ENCODE measurements around the gene CEP192. TPM values are rescaled to one million over a fixed set of nuclear protein-coding genes. Genes with fewer than 3 reads are reported as not detected.

CEP192 gene, protein sequence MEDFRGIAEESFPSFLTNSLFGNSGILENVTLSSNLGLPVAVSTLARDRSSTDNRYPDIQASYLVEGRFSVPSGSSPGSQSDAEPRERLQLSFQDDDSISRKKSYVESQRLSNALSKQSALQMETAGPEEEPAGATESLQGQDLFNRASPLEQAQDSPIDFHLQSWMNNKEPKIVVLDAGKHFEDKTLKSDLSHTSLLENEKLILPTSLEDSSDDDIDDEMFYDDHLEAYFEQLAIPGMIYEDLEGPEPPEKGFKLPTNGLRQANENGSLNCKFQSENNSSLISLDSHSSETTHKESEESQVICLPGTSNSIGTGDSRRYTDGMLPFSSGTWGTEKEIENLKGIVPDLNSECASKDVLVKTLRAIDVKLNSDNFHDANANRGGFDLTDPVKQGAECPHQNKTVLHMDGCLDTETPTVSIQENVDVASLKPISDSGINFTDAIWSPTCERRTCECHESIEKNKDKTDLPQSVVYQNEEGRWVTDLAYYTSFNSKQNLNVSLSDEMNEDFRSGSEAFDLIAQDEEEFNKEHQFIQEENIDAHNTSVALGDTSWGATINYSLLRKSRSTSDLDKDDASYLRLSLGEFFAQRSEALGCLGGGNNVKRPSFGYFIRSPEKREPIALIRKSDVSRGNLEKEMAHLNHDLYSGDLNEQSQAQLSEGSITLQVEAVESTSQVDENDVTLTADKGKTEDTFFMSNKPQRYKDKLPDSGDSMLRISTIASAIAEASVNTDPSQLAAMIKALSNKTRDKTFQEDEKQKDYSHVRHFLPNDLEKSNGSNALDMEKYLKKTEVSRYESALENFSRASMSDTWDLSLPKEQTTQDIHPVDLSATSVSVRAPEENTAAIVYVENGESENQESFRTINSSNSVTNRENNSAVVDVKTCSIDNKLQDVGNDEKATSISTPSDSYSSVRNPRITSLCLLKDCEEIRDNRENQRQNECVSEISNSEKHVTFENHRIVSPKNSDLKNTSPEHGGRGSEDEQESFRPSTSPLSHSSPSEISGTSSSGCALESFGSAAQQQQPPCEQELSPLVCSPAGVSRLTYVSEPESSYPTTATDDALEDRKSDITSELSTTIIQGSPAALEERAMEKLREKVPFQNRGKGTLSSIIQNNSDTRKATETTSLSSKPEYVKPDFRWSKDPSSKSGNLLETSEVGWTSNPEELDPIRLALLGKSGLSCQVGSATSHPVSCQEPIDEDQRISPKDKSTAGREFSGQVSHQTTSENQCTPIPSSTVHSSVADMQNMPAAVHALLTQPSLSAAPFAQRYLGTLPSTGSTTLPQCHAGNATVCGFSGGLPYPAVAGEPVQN (N-terminal part only)
- total RNA-seq (31.7 TPM), polyA plus RNA-seq (ENCODE audit: insufficient read depth, low read depth, low replicate concordance) (4.9 TPM)
- long read RNA-seq, donor 1, result 0 reads
- long read RNA-seq, donor 2, result 0 reads
- long read RNA-seq, donor 3, result 0 reads
- long read RNA-seq, donor 4, result 0 reads
- long read RNA-seq, donor 5, result 0 reads
- long read RNA-seq, donor 6, result 0 reads
- long read RNA-seq, donor 7, partial matches to known transcripts, result 4 of 9 reads
- long read RNA-seq, donor 7, other reads (novel, unspliced or antisense), result 5 of 9 reads
- long read RNA-seq, donor 8, result 0 reads
- long read RNA-seq, donor 9, result 0 reads
- long read RNA-seq, donor 10, result 0 reads

DNA sequence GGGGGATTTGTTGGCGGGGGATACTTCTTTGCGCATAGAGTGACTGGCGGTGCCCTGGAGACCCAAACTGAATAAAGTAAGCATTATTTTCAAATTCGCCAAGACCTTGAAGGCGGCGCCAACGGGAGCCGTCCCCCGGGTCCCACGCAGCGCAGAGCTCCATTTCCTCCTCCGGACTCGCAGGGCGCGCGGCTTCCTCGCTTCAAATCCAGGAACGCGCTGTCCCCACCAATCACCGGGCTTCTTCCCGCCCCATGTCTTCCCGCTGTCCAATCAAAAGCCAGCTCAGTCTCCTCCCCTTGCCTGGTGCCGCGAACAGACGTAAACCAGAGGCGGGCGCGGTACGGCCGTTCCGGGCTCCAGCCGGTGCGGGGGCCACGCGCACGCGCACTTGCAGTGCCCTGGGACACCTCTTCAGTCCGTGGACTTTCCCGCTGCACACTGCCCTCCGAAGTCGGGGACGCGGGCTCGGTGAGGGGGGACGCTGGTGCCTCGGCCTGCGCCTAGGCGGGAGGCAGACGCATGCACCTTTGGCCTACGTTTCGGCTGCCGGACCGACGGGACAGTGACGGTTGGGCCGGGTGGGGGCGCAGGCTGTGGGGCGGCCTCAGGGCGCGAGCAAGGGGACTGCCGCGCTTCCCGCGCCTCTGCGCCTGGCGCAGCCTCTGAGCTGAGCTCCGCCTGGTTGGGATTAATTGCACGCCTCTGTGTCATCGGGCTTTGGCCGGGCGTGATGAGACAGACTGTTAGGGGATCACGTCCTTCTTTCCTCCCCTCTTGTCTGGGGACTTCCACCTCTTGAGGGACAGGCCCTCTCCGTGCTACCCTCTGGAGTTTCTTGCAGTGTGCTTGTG lies at the start of gene CEP192:
Gene CEP192 (plus strand): TSS at position 396 of the 854 bp plus-strand sequence. CDS start 8,063 bp downstream, outside the sequence.
- peak within 1 kb of the TSS; percentile 79 to 84 for H3K27ac ChIP-seq (ENCODE audit: low read depth in 2 of 2, low read length in 2 of 2)
- peaks cover 7 to 13% (median 12%) of the 10 kb centered on the region in 3 donors for H3K4me1 ChIP-seq (ENCODE audit: control insufficient read depth in 2 of 3, insufficient read depth in 2 of 3, low read depth in 1 of 3, low read length in 3 of 3)
- TF ChIP-seq, protein P1, sequence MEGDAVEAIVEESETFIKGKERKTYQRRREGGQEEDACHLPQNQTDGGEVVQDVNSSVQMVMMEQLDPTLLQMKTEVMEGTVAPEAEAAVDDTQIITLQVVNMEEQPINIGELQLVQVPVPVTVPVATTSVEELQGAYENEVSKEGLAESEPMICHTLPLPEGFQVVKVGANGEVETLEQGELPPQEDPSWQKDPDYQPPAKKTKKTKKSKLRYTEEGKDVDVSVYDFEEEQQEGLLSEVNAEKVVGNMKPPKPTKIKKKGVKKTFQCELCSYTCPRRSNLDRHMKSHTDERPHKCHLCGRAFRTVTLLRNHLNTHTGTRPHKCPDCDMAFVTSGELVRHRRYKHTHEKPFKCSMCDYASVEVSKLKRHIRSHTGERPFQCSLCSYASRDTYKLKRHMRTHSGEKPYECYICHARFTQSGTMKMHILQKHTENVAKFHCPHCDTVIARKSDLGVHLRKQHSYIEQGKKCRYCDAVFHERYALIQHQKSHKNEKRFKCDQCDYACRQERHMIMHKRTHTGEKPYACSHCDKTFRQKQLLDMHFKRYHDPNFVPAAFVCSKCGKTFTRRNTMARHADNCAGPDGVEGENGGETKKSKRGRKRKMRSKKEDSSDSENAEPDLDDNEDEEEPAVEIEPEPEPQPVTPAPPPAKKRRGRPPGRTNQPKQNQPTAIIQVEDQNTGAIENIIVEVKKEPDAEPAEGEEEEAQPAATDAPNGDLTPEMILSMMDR (IDR thresholded peaks at IDR 0.05; ENCODE audit: borderline replicate concordance, extremely low read depth, insufficient read depth), result no peak
- H3K9me3 ChIP-seq (ENCODE audit: control insufficient read depth in 2 of 3, insufficient read depth in 1 of 3, low read length in 3 of 3), result no peaks in the 10 kb centered on the region
- intact Hi-C loops (cut with DNase I), result no loop called here
- DNase-seq (peak; percentile 99), FAIRE-seq (peak; percentile 92)
- no peaks in the 10 kb centered on the region for H3K27me3 ChIP-seq (ENCODE audit: control insufficient read depth, insufficient read depth, low read length)
- peaks cover 0 to 2% (median 0%) of the 10 kb centered on the region in 3 donors for H3K36me3 ChIP-seq (ENCODE audit: control insufficient read depth in 2 of 3, insufficient read depth in 3 of 3, low read length in 3 of 3)
- H3K4me3 ChIP-seq (ENCODE audit: low read length in 3 of 3), result peak within 1 kb of the TSS; percentile 86 to 98 (median 96)
- H3K9ac ChIP-seq (ENCODE audit: low read length in 3 of 3), result peak within 1 kb of the TSS; percentile 86 to 92 (median 88)

DNA sequence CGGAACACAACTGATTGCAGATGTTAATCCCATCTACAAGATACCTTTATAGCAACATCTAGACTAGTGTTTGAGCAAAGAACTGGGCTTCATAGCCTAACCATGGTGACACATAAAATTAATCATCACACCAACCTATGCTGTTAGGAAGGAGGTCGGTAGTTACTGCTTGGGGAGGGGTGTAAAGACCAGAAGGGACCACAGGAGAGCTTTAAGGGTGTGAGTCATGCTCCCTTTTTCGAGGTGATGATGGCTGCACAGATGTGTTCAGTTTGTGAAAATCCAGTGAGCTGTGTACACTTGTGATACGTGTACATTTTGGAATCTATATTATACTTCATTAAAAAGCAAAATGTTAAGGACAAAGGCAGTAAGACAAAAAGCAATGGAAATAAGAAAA lies 47.9 kb upstream of the CEP192 start:
- Histone ChIP-seq H3K4me3 (ENCODE audit: low read length in 3 of 3) (no peak overlapping the region), H3K9ac (ENCODE audit: low read length in 3 of 3) (no peak overlapping the region), H3K4me1 (ENCODE audit: control insufficient read depth in 2 of 3, insufficient read depth in 2 of 3, low read depth in 1 of 3, low read length in 3 of 3) (peaks cover 3 to 11% (median 3%) of the 10 kb centered on the region in 3 donors), H3K27me3 (ENCODE audit: control insufficient read depth, insufficient read depth, low read length) (no peaks in the 10 kb centered on the region), H3K27ac (ENCODE audit: low read depth in 2 of 2, low read length in 2 of 2) (no peak overlapping the region), H3K36me3 (ENCODE audit: control insufficient read depth in 2 of 3, insufficient read depth in 3 of 3, low read length in 3 of 3) (no peaks in the 10 kb centered on the region), H3K9me3 (ENCODE audit: control insufficient read depth in 2 of 3, insufficient read depth in 1 of 3, low read length in 3 of 3) (no peaks in the 10 kb centered on the region)
- intact Hi-C loops (cut with DNase I), result no loop called here
- DNase-seq (no peak), FAIRE-seq (no peak)
- TF ChIP-seq, protein P1 (IDR thresholded peaks at IDR 0.05; ENCODE audit: borderline replicate concordance, extremely low read depth, insufficient read depth), result no peak
